Measurements from ENCODE around the gene PAFAH2. TPM values are rescaled to one million over a fixed set of nuclear protein-coding genes. Genes with fewer than 3 reads are reported as not detected.

Gene PAFAH2
- polyA plus RNA-seq, 1 experiment, result 11.8 TPM

DNA sequence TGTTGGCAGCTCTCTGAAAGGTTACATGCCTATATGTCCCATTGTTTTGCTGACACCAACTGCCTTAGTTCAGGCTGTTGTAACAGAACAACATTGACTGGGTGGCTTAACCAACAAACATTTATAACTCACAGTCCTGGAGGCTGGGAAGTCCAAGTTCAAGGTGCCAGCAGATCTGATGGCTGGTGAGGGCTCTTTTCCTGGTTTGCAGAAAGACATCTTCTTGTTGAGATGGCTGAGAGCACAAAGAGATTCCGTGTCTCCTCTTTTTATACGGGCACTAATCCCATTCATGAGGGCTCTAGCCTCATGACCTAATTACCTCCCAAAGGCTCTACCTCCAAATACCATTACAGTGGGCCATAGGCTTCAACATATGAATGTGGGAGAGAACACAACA is 81.4 kb downstream of the PAFAH2 start:
- DNase-seq (ENCODE audit: low read depth, low spot score), result no peak
- H3K9me3 ChIP-seq (ENCODE audit: control insufficient read depth, insufficient read depth, low read length), result no peaks in the 10 kb centered on the region
- CTCF ChIA-PET, result no interaction called here
- H3K4me3 ChIP-seq (ENCODE audit: low read depth, low read length), result no peak overlapping the region
- no peak for TF ChIP-seq CTCF (IDR thresholded peaks at IDR 0.05; ENCODE audit: low read depth, low read length)
- POLR2A ChIA-PET, result no interaction called here
- H3K27ac ChIP-seq (ENCODE audit: low read depth, low read length), result no peak overlapping the region
- no peaks in the 10 kb centered on the region for H3K27me3 ChIP-seq (ENCODE audit: control insufficient read depth, insufficient read depth, low read length)

- no peak for DNase-seq (ENCODE audit: low read depth, low spot score)
- ChIA-PET POLR2A (no interaction called here), CTCF (interaction anchor here (1.7 to 2.6 kb wide), 2 partner anchors 9 to 19 kb away, joined by 5 to 14 read pairs; no protein-coding TSS in a partner anchor)
- TF ChIP-seq CTCF (IDR thresholded peaks at IDR 0.05; ENCODE audit: low read depth, low read length), result no peak
- no peak overlapping the region for H3K27ac ChIP-seq (ENCODE audit: low read depth, low read length)
- no peaks in the 10 kb centered on the region for H3K27me3 ChIP-seq (ENCODE audit: control insufficient read depth, insufficient read depth, low read length)
- H3K4me3 ChIP-seq (ENCODE audit: low read depth, low read length), result no peak overlapping the region
- H3K9me3 ChIP-seq (ENCODE audit: control insufficient read depth, insufficient read depth, low read length), result no peaks in the 10 kb centered on the region
Observed at GRCh38 chr1:25914074-25914995, 83.5 kb downstream of the PAFAH2 start.

DNA sequence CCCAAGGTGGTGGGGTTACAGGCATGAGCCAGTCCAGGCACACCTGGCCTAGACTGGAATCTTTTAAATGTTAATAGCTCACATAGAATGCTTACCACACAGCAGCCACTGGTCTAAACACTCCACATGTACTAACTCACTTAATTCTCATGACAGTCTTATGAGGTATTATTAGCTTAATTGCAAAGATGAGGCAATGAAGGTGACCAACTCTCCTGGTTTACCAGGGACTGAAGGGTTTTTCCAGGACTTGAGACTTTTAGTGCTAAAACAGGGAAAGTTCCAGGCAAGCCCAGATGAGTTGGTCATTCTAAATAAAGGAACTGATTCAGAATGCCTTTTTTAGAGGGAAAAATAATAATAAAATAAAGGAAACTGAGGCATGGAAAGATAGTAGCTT is 84.7 kb downstream of the PAFAH2 start:
- CTCF ChIA-PET, result interaction anchor here (0.5 to 2.6 kb wide), 4 partner anchors 8 to 123 kb away, joined by 3 to 14 read pairs (median 4); no protein-coding TSS in a partner anchor

GRCh38 chr1:25912076-25912831 is 85.6 kb downstream of the PAFAH2 start:
- peak; percentile 38 for DNase-seq (ENCODE audit: low read depth, low spot score)
- H3K27ac ChIP-seq (ENCODE audit: low read depth, low read length), result peak overlapping the region; percentile 61
- POLR2A ChIA-PET, result interaction anchor here (0.5 to 0.9 kb wide), 3 partner anchors 9 to 706 kb away, joined by 3 to 6 read pairs (median 3); no protein-coding TSS in a partner anchor
- no peak overlapping the region for H3K4me3 ChIP-seq (ENCODE audit: low read depth, low read length)
- CTCF ChIA-PET, result interaction anchor here (1.2 kb wide), 1 partner anchor 124 kb away, joined by 3 read pairs; no protein-coding TSS in a partner anchor
- H3K9me3 ChIP-seq (ENCODE audit: control insufficient read depth, insufficient read depth, low read length), result no peaks in the 10 kb centered on the region
- TF ChIP-seq CTCF (IDR thresholded peaks at IDR 0.05; ENCODE audit: low read depth, low read length), result no peak
- no peaks in the 10 kb centered on the region for H3K27me3 ChIP-seq (ENCODE audit: control insufficient read depth, insufficient read depth, low read length)

More for the DNA sequence above, 84.7 kb downstream of the PAFAH2 start:
- POLR2A ChIA-PET, result interaction anchor here (0.5 kb wide), 1 partner anchor 29 kb away, joined by 6 read pairs; no protein-coding TSS in a partner anchor
- DNase-seq (ENCODE audit: low read depth, low spot score), result no peak
- Histone ChIP-seq H3K27ac (ENCODE audit: low read depth, low read length) (no peak overlapping the region), H3K27me3 (ENCODE audit: control insufficient read depth, insufficient read depth, low read length) (no peaks in the 10 kb centered on the region), H3K4me3 (ENCODE audit: low read depth, low read length) (no peak overlapping the region), H3K9me3 (ENCODE audit: control insufficient read depth, insufficient read depth, low read length) (no peaks in the 10 kb centered on the region)
- TF ChIP-seq CTCF (IDR thresholded peaks at IDR 0.05; ENCODE audit: low read depth, low read length), result no peak
